GM12878 (cell line): ENCODE measurements around the gene MTSS2. TPM values are rescaled to one million over a fixed set of nuclear protein-coding genes. Genes with fewer than 3 reads are reported as not detected.

Experiments used
- ATAC-seq: fragments of 200-7000 bp; cut with Tn5 transposase; 3 replicates; pipeline ENCODE4 v1.9.1; 2020; ENCODE audit warnings: mild to moderate bottlenecking, moderate library complexity
- BruUV-seq: library from RNA; stranded (reverse); fragments of 400-500 nt; replicated peaks from 2 replicates; lab custom pipeline; 2021; lab: Mats Ljungman, UMichigan
- CTCF ChIA-PET: fragments of 300-600 bp; sonication (Branson Sonifier 250); formaldehyde crosslinking; extraction: SDS; loops from one replicate; lab custom pipeline; 2021; ENCODE audit warnings: inconsistent platforms; lab: Yijun Ruan, JAX
- POLR2A ChIA-PET: fragments of 350-600 bp; formaldehyde crosslinking; extraction: SDS; loops from one replicate; lab custom pipeline; 2021; ENCODE audit warnings: inconsistent platforms; lab: Charles Lee
- RAD21 ChIA-PET: fragments of 300-600 bp; sonication (Branson Sonifier 250); formaldehyde crosslinking; loops from one replicate; lab custom pipeline; 2023; ENCODE audit warnings: antibody characterized with exemption; ENCODE audit not compliant: unreplicated experiment; lab: Charles Lee
- SMC1A ChIA-PET: fragments of 300-600 bp; sonication (Branson Sonifier 250); formaldehyde crosslinking; loops from one replicate; lab custom pipeline; 2023; ENCODE audit not compliant: unreplicated experiment, uncharacterized antibody; lab: Charles Lee
- DNase-seq: peaks from one replicate; pipeline ENCODE4 v3.0.0-alpha.2; 2011; ENCODE audit warnings: low read depth, low spot score
- FAIRE-seq: peaks from 3 replicates; lab custom pipeline; 2011; peaks lifted over from hg19 to GRCh38; lab: Jason Lieb, UNC
- H2AFZ ChIP-seq: 2 replicates; pipeline ENCODE4 v1.6.0; 2011; ENCODE audit warnings: low read depth, low read length, control low read depth; ENCODE audit not compliant: control insufficient read depth
- H3K27ac ChIP-seq: 2 replicates; pipeline ENCODE4 v1.5.1; 2011; ENCODE audit warnings: control low read depth; ENCODE audit not compliant: control insufficient read depth, insufficient read depth
- H3K27me3 ChIP-seq, 2 experiments: replicated peaks in 1 of 2; 2 replicates each; pipeline versions ENCODE4 v1.6.0 to v1.6.1; 2011; ENCODE audit warnings: low read length in 1 of 2; ENCODE audit not compliant: control insufficient read depth in 2 of 2, insufficient read depth in 2 of 2
- H3K36me3 ChIP-seq, 2 experiments: 2 replicates each; pipeline ENCODE4 v1.5.1; 2011; ENCODE audit warnings: low read length in 1 of 2; ENCODE audit not compliant: control insufficient read depth in 2 of 2, insufficient read depth in 2 of 2
- H3K4me1 ChIP-seq: 2 replicates; pipeline ENCODE4 v1.6.1; 2011; ENCODE audit warnings: mild to moderate bottlenecking, low read length, moderate library complexity, mixed read lengths; ENCODE audit not compliant: control insufficient read depth, insufficient read depth
- H3K4me2 ChIP-seq: 2 replicates; pipeline ENCODE4 v1.6.0; 2011; ENCODE audit warnings: control low read depth; ENCODE audit not compliant: control insufficient read depth, insufficient read depth
- H3K4me3 ChIP-seq: fragments of 200-600 bp; sonication (generic); 2 replicates; pipeline ENCODE4 v1.5.1; 2016
- H3K79me2 ChIP-seq: 2 replicates; pipeline ENCODE4 v1.6.0; 2011; ENCODE audit warnings: low read length; ENCODE audit not compliant: control insufficient read depth, insufficient read depth
- H3K9ac ChIP-seq: 2 replicates; pipeline ENCODE4 v1.8.0; 2011; ENCODE audit warnings: low read length, control low read depth, mixed read lengths; ENCODE audit not compliant: control insufficient read depth, insufficient read depth
- H3K9me3 ChIP-seq: replicated peaks from 3 replicates; pipeline ENCODE4 v1.5.1; 2011; ENCODE audit warnings: mild to moderate bottlenecking, low read length; ENCODE audit not compliant: control insufficient read depth, insufficient read depth
- H4K20me1 ChIP-seq: 2 replicates; pipeline ENCODE4 v1.6.0; 2011; ENCODE audit not compliant: control insufficient read depth, insufficient read depth
- ASH2L ChIP-seq: fragments of 300-600, 200-600 bp; sonication (generic); IDR thresholded peaks from 2 replicates; pipeline ENCODE4 v1.6.1; 2017; ENCODE audit warnings: low read depth, mild to moderate bottlenecking, borderline replicate concordance
- ATF2 ChIP-seq: IDR thresholded peaks from 2 replicates; pipeline ENCODE4 v1.6.1; 2012; ENCODE audit warnings: low read length, inconsistent platforms
- ATF7 ChIP-seq: fragments of 450-650 bp; IDR thresholded peaks from 2 replicates; pipeline ENCODE4 v1.6.1; 2016; ENCODE audit warnings: low read depth, mild to moderate bottlenecking
- CTCF ChIP-seq, 3 experiments: IDR thresholded peaks in 2 of 3; conservative IDR thresholded peaks in 1 of 3; 2 replicates each; pipeline ENCODE4 v1.5.1; 2011; ENCODE audit warnings: low read depth in 3 of 3, low read length in 3 of 3, mild to moderate bottlenecking in 3 of 3, control low read depth in 2 of 3, moderate library complexity in 2 of 3, inconsistent platforms in 1 of 3, mixed read lengths in 1 of 3; ENCODE audit not compliant: control insufficient read depth in 2 of 3, insufficient read depth in 1 of 3; ENCODE audit errors: extremely low read depth in 1 of 3
- HSF1 ChIP-seq: fragments of 150-350 bp; IDR thresholded peaks from 2 replicates; pipeline ENCODE4 v1.6.1; 2014; ENCODE audit warnings: mild to moderate bottlenecking, low read depth, low read length
- MTA2 ChIP-seq: fragments of 450-650 bp; IDR thresholded peaks from 2 replicates; pipeline ENCODE4 v1.6.1; 2016; ENCODE audit warnings: low read depth, mild to moderate bottlenecking, moderate library complexity
- NR2F1 ChIP-seq: fragments of 450-650 bp; conservative IDR thresholded peaks from 2 replicates; pipeline ENCODE4 v1.6.1; 2017; ENCODE audit warnings: mild to moderate bottlenecking
- ZBTB40 ChIP-seq: fragments of 450-650 bp; IDR thresholded peaks from 2 replicates; pipeline ENCODE4 v1.6.1; 2016; ENCODE audit warnings: mild to moderate bottlenecking, moderate library complexity, borderline replicate concordance
- WGBS: methylation state at CpG from one replicate; pipeline ENCODE4 v1.1.6; 2016; ENCODE audit warnings: low lambda C conversion rate; ENCODE audit not compliant: insufficient replicate concordance, insufficient coverage; ENCODE audit errors: missing lambda C conversion rate; 5-methylcytosine and 5-hydroxymethylcytosine counted together
- in situ Hi-C: fragments of 300-500 bp; cut with MboI; formaldehyde crosslinking; loops from 9 replicates; pipeline ENCODE4 v1.14.3; 2018; ENCODE audit warnings: mixed read lengths
- intact Hi-C: fragments of 100-400 bp; cut with micrococcal nuclease; formaldehyde crosslinking; loops from one replicate; pipeline ENCODE4 v1.14.2; 2022; ENCODE audit not compliant: unreplicated experiment
- polyA plus RNA-seq, 11 experiments: library from polyadenylated mRNA; depleted of rRNA in 4 of 11; unstranded in 6 of 11; stranded (reverse) in 5 of 11; fragments of >200 nt; fragmentation: Nextera tagmentation in 4 of 11; fragmentation: Illumina TruSeq in 1 of 11; extraction: Ambion mirVana in 4 of 11; extraction: Trizol in 1 of 11; gene quantifications; 1 replicate in 1 of 11; 2 replicates in 10 of 11; pipeline versions ENCODE4 v1.2.1 to v1.2.3, GENCODE V29; 2011 to 2016; ENCODE audit warnings: inconsistent platforms in 2 of 11, missing spikeins in 2 of 11, low read depth in 1 of 11
- total RNA-seq, 4 experiments: library from RNA; depleted of rRNA in 3 of 4; stranded (reverse); fragments of >200 nt in 3 of 4; fragmentation: Illumina TruSeq in 1 of 4; extraction: Trizol in 1 of 4; gene quantifications; 2 replicates each; pipeline versions ENCODE4 v1.2.1 to v1.2.3, GENCODE V29; 2013 to 2021

Gene MTSS2
- total and polyA plus RNA-seq, 10 of the 15 experiments (the other 5 are each of a cell fraction or from before 2014, with no cell fraction given): under 0.01 to 0.51 (median 0.14) TPM; not detected in 4

- Histone ChIP-seq H3K27ac (no peak overlapping the region), H3K9ac (no peak overlapping the region), H4K20me1 (no peaks in the 10 kb centered on the region), H3K4me3 (no peak overlapping the region), H3K9me3 (no peaks in the 10 kb centered on the region), H3K36me3 (peaks cover 0 to 4% of the 10 kb centered on the region in 2 experiments; a peak in 3 of 4 replicates), H3K4me2 (no peak overlapping the region), H2AFZ (no peak overlapping the region), H3K79me2 (no peaks in the 10 kb centered on the region), H3K27me3 (no peaks in the 10 kb centered on the region), H3K4me1 (no peaks in the 10 kb centered on the region)
- 93% methylated on average over 20 of the region's 22 CpGs for WGBS
- ATAC-seq (no peak), DNase-seq (no peak), FAIRE-seq (no peak)
- CTCF ChIA-PET: no interaction called here
- intact Hi-C loops (no loop called here), in situ Hi-C loops (no loop called here)
- BruUV-seq: no TSS peak
- POLR2A ChIA-PET: no interaction called here
- RAD21 ChIA-PET: no interaction called here
- SMC1A ChIA-PET: no interaction called here
- TF ChIP-seq CTCF (IDR thresholded peaks at IDR 0.05 in 2 of 3, conservative IDR thresholded peaks at IDR 0.05 in 1 of 3; ENCODE audit: control insufficient read depth in 2 of 3, extremely low read depth in 1 of 3, insufficient read depth in 1 of 3, low read depth in 3 of 3, low read length in 3 of 3) (no peak), HSF1 (no peak), NR2F1 (no peak), ASH2L (no peak), ATF2 (no peak), ZBTB40 (no peak), ATF7 (no peak), MTA2 (no peak)
Observed at GRCh38 chr16:70725024-70725911, 39.4 kb upstream of the MTSS2 start.
